ENCODE measurements around the gene THUMPD3.

Gene THUMPD3

DNA sequence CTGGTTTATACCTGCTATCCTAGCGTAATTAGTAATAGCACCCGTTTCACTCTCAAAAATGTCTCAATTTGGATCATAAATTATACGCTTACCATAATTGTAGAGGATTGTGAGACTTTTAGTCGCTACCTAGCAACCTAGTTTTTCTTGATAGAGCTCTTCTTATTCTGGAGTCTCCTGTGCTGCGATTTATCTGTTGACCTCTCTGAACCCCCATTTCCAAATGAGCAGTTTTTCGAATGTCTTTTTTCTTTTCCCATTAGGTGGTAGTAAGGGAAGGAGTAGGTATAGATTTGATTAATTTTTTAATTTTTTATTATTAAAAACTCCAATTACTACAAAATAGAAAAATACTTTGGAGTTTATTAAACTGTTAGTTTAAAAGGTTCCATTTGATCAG is 45.2 kb downstream of the THUMPD3 start:
- in situ Hi-C loops (cut with HindIII; ENCODE audit: low pct_ligation_motif_present, low pct_unique_long_range_greater_than_20kb, low sequenced_read_pairs): no loop called here
- DNase-seq: no peak

DNA sequence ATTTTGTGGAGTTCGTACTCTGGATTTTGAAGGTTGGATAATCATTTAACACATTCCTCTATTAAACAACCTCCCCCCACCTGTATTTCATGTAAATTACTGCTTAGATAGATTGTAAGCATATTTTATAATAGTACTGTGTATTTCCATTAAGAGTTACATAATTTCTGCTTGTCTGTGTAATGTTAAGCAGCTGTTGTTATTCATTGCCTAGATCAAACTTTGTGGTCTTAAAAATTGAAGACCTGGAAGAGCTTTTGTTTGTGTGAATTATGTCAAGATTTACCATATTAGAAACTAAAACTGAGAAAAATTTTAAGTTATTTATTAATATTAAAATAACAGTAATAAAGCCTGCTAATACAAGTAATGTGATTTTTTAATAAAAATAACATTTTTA is 45.7 kb downstream of the THUMPD3 start:
- DNase-seq: no peak
- in situ Hi-C loops (cut with HindIII; ENCODE audit: low pct_ligation_motif_present, low pct_unique_long_range_greater_than_20kb, low sequenced_read_pairs): no loop called here

DNA sequence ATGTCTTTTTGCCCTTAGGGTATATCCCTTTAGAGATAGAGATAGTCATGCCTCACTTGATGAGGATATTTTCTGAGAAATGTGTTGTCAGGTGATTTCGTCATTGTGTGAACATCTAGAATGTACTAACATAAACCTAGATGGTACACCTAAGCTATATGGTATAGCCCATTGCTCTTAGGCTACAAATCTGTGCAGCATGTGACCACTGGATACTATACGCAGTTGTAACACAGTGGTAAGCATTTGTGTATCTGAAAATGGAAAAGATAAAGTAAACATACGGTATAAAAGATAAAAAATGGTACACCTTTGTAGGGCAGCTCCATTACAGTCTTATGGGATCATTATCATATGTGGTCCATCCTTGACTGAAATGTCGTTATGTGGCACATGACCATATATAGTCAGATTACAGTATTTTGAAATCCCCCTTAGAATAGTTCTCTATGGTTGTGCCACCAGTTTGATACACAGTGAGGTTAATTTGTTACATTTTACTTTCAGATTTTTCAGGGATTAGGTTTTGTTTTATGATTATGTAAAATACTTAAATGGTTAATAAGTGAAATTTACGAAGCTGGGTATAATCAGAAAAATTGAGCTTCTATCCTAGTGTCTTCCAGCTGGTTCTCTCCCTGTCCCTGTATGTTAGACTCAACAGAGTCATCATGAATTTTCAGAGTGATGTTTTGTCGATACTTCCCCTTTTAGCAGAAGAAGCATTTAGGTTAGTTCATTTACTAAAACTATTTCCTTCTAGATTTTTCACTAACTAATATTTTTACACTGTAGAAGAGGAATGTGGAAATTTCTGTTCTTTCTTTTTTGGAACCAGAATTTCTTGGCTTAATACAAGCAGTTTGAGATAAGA is 47.4 kb downstream of the THUMPD3 start:
- in situ Hi-C loops (cut with HindIII; ENCODE audit: low pct_ligation_motif_present, low pct_unique_long_range_greater_than_20kb, low sequenced_read_pairs): no loop called here
- DNase-seq: no peak

DNA sequence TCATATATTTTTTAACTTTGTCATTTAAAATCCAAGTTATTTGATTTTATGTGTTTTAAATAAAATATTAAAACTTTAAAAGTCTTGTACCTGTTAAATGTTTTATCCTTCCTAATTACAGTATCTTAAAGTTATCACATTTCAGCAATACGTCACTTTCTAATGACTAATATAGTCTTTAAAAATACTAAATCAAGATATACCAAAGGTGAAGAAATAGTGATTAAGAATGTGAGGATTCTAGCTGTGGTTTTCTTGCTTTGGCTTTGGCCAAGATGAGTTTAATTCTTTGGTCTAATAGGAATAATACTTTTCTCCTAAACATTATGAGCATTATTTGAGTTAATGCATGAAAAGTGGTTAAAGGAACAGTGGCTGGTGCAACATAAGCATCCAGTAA is 48.4 kb downstream of the THUMPD3 start:
- no peak for DNase-seq
- in situ Hi-C loops (cut with HindIII; ENCODE audit: low pct_ligation_motif_present, low pct_unique_long_range_greater_than_20kb, low sequenced_read_pairs): no loop called here

DNA sequence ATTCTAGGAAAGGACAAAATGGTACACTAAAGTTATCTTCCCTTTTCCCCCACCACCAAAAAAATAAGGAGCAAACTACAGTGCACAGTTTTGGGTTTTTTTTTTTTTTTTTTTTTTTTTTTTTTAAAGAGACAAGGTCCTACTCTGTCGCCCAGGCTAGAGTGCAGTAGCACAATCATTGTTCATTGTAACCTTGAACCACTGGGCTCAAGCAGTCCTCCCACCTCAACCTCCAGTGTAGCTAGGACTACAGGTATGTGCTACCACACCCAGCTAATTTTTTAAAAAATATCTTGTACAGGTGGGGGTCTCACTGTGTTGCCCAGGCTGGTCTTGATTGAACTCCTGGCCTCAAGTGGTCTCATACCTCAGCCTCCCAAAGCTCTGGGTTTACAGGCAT is 49.4 kb downstream of the THUMPD3 start:
- no peak for DNase-seq
- in situ Hi-C loops (cut with HindIII; ENCODE audit: low pct_ligation_motif_present, low pct_unique_long_range_greater_than_20kb, low sequenced_read_pairs): no loop called here

DNA sequence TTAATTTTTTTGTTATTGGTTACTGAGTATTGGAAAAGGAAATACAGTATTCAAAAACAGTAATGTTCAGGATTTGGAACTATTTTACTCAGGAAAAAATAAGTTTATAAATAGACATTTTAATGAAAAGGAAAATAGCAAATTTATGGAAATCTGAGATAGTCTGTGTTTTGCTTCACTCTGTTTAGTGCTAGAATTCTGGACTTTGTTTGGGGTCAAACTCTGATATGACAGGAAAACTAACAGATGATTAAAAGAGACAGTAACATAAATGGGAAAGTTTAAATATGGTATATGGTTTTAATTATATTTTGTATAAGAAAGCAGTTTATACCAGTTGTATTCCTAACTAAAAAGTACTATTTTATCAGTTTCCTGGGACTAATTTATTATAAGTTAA is 52.0 kb downstream of the THUMPD3 start:
- DNase-seq: no peak
- in situ Hi-C loops (cut with HindIII; ENCODE audit: low pct_ligation_motif_present, low pct_unique_long_range_greater_than_20kb, low sequenced_read_pairs): no loop called here

DNA sequence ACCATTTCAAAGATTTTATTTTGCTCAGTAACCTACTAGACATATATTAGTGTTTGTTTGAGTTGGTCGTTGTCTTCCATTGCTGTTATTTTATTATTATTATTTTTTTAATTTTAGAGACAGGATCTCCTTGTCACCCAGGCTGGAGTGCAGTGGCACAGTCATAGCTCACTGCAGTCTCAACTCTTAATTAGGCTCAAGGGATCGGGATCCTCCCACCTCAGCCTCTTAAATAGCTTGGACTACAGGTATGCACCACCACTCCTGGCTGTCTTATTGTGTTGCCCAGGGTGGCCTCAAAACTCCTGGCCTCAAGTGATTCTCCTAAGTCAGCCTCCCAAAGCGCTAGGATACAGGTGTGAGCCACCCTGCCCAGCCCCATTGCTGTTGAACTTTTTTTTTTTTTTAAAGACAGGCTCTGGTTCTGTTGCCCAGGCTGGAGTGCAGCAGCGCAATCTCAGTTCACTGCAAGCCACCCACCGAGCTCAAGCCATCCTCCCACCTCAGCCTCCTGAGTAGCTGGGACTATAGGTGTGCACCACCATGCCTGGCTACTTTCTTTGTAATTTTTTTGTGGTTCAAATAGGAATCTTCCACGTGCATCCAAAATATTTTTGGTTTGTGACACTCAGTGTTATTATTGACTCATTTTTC is 52.8 kb downstream of the THUMPD3 start:
- in situ Hi-C loops (cut with HindIII; ENCODE audit: low pct_ligation_motif_present, low pct_unique_long_range_greater_than_20kb, low sequenced_read_pairs): no loop called here

DNA sequence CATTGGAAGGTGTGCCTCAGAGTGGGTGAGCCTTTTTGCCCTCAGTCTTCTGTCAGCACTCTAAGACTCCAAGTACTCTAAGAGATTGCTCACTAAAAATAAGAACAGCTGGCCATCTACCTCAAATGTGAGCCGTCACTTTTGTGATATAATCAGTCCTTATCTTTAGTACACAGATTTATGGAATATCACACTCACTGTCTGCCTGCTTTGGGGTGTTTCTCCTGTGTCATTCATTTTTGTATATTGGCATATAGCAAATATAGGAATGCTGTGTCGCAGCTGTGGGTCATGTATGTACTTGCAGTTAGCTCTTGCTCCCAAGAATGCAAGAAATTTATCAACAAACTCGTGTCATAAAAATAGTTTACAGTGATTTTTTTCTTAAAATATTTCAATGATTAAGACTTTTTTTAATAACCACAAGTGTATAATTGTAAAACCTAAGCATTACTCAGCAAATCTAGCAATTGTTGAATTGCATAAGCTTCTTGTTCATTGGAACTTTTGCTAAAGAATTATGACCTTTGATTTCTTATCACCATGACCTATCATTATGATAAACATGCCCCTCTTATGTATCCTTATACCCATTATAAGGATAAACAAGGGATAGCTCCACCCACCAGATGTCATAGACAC is 53.4 kb downstream of the THUMPD3 start:
- in situ Hi-C loops (cut with HindIII; ENCODE audit: low pct_ligation_motif_present, low pct_unique_long_range_greater_than_20kb, low sequenced_read_pairs): no loop called here
- DNase-seq: no peak

More for the DNA sequence above, 52.8 kb downstream of the THUMPD3 start:
- no peak for DNase-seq

DNA sequence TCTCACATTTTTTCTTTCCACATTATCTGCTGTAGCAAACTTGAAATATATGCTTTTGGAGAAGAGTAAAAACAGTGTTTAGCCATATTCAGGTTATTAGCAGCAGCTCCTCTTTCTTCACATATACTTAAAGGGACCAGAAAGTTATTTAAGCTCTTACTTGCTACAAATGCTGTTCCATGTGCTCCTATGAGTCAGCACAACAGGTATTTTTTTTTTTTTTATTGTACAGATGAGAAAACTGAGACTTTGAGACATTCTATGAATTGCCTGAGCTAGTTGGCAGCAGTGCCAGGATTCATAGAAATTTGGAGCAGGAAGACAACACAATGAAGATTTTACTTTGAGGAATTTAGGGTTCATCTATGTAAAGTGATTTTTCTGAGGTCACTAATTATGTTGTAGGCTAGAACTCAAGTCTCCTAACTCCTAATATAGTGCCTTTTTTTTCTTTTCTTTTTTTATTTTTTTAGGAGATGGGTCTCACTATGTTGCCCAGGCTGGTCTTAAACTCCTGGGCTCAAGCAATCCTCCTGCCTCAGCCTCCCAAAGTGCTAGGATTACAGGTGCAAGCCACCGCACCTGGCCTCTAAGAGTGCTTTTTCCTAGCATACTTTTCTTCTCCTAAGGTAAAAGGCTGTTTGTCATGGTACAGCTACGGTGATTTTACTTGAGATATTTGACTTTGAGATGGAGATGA is 58.1 kb downstream of the THUMPD3 start:
- in situ Hi-C loops (cut with HindIII; ENCODE audit: low pct_ligation_motif_present, low pct_unique_long_range_greater_than_20kb, low sequenced_read_pairs): no loop called here
- DNase-seq: peak; percentile 37

DNA sequence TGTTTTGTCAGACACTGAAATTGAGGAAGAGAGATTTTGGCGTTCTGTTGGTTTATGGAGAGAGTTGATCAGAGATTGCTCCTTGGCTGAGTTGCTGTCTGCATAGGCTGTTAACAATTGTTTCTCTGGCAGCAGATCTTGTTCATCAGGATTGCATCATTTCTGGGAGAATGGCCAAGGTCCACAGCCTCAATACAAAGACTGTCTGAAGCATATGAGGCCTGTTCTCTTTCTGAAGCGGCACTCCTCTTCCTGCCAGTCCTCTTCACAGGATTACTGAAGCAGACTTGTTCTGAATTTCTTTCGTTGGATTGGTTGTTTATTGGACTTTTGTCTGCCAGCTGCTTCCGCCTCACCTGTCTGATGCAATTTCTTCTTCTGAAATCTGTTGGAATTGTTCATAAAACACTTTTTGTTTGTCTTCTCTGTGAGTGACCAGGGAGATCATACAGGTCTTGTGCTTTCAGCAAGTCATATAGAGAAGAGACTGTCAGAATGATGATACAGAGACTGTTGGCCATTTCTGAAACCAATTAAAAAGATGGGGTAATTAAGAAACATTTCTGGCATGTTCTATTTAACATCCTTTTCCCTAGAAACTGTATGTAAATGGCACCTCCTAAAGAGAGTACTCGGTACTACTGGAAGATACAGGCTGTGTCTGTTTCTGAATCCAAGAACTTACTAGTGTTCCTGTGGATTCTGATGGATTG is 60.0 kb downstream of the THUMPD3 start:
- in situ Hi-C loops (cut with HindIII; ENCODE audit: low pct_ligation_motif_present, low pct_unique_long_range_greater_than_20kb, low sequenced_read_pairs): no loop called here
- DNase-seq: peak; percentile 91

DNA sequence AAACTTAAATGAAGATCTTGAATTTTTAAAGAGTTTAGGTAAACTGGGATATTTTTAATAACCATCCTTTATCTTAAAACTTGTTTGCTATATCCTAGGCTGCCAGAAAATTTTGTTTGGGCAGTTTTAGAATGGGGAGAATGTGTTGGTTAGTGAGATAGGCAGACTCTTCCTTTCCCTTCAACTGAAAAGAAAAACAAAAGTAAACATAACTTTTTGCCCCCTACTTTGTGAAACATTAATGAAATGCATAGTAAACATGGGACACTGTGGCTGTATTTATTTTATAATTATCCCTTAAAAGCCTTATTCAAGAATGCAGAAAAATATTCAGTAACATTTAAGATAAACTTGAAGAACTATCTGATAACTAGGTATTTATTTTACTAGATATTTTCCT is 65.6 kb downstream of the THUMPD3 start:
- DNase-seq: no peak
- in situ Hi-C loops (cut with HindIII; ENCODE audit: low pct_ligation_motif_present, low pct_unique_long_range_greater_than_20kb, low sequenced_read_pairs): no loop called here

DNA sequence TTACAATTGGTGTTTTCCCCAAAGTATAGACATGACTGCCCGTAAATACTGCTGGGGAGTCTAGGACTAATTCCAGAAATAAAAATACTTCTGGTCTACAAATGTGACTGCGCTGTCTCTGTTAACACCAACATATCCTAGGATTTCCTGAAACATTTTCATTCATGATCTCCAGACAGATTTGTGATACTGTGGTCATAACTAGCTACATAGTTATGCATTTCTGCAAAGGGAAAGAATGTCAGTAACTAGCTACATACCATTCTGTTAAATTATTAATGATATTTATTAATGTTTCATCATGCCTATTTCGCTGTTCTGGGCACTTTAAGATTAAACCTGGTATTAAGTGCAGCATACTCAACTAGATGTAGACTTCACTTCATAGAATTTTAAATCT is 67.9 kb downstream of the THUMPD3 start:
- peak; percentile 42 for DNase-seq
- in situ Hi-C loops (cut with HindIII; ENCODE audit: low pct_ligation_motif_present, low pct_unique_long_range_greater_than_20kb, low sequenced_read_pairs): no loop called here

DNA sequence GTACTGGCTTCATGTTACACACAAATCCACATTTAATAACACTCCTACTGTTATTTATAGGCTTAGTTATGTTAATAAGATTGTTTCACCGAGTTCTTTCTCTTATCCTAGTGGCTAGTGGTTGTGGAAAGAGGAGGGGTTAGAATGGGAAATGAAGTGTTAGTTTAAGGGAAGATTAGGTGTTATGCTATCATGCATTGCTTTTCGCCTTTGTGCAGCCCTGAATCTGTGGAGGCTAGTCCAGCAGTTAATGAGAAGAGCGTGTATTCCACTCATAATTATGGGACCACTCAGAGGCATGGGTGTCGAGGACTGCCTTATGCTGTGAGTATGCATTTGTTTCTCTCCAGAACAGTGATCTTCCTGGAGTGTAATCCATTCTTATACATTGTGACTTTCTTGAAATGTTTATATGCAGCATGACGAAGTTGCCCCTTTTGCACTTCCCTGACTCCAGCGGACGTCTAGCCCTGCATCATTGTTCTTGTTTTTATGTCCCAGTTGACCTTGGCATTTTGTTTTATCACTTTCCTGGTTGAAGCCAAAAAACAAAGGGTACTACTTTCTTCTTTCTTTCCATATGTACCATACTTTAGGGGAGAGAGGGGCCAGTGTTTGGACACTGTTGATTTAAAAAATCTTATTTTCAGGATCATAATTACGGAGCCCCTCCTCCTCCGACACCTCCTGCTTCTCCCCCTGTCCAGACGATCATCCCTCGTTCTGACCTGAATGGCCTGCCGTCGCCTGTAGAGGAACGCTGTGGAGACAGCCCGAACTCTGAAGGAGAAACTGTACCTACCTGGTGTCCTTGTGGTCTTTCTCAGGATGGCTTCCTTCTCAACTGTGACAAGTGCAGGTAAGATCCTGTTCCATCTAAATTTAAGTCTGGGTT is 71.0 kb downstream of the THUMPD3 start:
- no peak for DNase-seq
- in situ Hi-C loops (cut with HindIII; ENCODE audit: low pct_ligation_motif_present, low pct_unique_long_range_greater_than_20kb, low sequenced_read_pairs): no loop called here

DNA sequence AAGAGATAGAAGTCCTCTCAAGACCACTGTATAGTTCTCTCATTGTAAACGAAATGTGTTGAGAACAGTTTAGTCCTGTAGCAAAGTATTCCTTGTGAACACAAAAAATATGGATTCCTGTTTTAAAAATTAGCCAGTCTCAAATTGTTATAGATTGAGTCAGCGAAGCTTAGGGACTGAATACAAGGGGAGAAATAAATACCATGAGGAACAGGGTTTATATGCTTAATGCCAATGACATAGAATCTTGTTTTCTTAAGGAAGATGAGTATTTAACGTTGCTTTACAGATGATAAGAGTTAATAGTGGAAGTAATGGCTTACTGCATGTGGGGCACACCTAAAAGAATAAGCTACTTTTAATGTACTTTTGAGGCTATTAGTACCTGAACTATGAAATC is 72.5 kb downstream of the THUMPD3 start:
- in situ Hi-C loops (cut with HindIII; ENCODE audit: low pct_ligation_motif_present, low pct_unique_long_range_greater_than_20kb, low sequenced_read_pairs): no loop called here
- DNase-seq: no peak

Measured in ACHN (cell line).